ENCODE data around the gene BICD2. TPM values are rescaled to one million over a fixed set of nuclear protein-coding genes. Genes with fewer than 3 reads are reported as not detected.

The BICD2 gene
- total RNA-seq, 1 donor from 2014 or later: 37.3 TPM

DNA sequence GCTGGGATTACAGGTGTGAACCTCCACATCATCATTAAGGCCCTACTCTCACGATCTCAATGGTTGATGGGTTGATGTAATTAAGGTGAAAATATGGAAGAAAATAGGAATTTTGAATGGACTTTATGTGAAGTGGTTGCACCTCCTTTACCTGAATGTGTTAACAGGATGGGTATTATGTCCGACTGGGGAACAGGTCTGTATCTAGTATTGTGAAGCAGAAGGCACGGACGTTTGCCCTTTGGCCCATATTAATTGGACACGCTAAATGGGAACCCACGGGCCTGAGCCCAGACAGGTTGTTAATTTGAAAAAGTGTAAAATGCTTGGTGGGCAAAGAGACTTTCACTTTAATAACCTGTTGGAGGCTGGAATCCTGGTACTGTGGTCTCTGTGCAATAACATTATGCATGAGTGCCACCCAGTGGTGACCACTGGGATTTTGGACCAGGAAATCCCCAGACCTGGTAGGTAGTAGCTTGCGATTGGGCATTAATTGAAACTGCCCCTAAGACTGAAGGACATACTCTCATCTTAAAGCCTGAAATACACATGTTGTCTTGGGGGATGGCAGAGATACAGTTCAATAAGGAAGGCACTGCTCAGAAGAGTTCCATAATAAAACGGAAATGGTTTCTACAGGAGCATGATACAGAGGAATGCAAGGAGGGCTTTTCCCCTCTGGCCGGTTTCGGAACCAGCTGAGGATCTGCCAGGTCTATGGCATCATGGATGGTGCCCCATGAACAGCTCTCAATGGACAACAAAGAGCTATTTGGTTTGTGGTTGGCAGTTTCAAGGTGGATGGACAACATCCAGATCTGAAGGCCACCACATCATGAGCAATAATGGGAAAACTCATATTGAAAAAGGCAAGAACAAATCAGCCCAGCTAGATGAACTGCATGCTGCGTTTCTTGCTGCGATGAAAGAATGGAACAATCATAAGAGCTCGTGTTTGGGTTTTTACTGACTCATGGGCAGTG, 26.2 kb upstream of the BICD2 start:
- peak; percentile 75 for DNase-seq
- TF ChIP-seq, protein P1, sequence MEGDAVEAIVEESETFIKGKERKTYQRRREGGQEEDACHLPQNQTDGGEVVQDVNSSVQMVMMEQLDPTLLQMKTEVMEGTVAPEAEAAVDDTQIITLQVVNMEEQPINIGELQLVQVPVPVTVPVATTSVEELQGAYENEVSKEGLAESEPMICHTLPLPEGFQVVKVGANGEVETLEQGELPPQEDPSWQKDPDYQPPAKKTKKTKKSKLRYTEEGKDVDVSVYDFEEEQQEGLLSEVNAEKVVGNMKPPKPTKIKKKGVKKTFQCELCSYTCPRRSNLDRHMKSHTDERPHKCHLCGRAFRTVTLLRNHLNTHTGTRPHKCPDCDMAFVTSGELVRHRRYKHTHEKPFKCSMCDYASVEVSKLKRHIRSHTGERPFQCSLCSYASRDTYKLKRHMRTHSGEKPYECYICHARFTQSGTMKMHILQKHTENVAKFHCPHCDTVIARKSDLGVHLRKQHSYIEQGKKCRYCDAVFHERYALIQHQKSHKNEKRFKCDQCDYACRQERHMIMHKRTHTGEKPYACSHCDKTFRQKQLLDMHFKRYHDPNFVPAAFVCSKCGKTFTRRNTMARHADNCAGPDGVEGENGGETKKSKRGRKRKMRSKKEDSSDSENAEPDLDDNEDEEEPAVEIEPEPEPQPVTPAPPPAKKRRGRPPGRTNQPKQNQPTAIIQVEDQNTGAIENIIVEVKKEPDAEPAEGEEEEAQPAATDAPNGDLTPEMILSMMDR (IDR thresholded peaks at IDR 0.05; ENCODE audit: borderline replicate concordance): peak; percentile 86

DNA sequence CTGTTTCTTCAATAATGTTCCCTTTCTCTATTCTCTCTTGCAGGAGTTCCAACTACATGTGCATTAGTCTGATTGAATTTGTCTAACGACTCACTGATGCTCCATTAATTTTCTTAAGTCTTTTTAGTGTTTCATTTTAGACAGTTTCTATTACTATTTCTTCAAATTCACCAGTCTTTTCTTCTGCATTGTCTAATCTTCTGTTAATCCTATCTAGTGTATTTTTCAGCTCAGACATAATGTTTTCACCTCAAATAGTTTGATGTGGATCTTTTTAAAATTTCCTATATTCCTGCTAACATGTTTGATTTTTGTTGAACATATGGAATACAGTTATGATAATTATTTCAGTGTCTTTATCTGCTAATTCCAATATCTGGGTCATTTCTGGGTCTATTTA, 21.7 kb upstream of the BICD2 start:
- intact Hi-C loops (cut with micrococcal nuclease): no loop called here
- TF ChIP-seq, protein P1 (IDR thresholded peaks at IDR 0.05; ENCODE audit: borderline replicate concordance): no peak
- no peak overlapping the region for H3K4me3 ChIP-seq
- peaks cover 16% of the 10 kb centered on the region for H3K9me3 ChIP-seq (replicated peaks)
- H3K27me3 ChIP-seq (ENCODE audit: low read depth): no peaks in the 10 kb centered on the region
- DNase-seq: no peak
- no peaks in the 10 kb centered on the region for H3K4me1 ChIP-seq
- no peak overlapping the region for H3K27ac ChIP-seq (replicated peaks)
- H3K36me3 ChIP-seq: no peaks in the 10 kb centered on the region

More for the DNA sequence above, 26.2 kb upstream of the BICD2 start:
- intact Hi-C loops (cut with micrococcal nuclease): loop anchor here (5.0 kb wide), 1 partner anchor 74 kb away; no protein-coding TSS in a partner anchor
- no peak overlapping the region for H3K27ac ChIP-seq (replicated peaks)
- peaks cover 12% of the 10 kb centered on the region for H3K9me3 ChIP-seq (replicated peaks)
- no peaks in the 10 kb centered on the region for H3K36me3 ChIP-seq
- H3K27me3 ChIP-seq (ENCODE audit: low read depth): peaks cover 20% of the 10 kb centered on the region
- no peak overlapping the region for H3K4me3 ChIP-seq
- no peaks in the 10 kb centered on the region for H3K4me1 ChIP-seq

DNA sequence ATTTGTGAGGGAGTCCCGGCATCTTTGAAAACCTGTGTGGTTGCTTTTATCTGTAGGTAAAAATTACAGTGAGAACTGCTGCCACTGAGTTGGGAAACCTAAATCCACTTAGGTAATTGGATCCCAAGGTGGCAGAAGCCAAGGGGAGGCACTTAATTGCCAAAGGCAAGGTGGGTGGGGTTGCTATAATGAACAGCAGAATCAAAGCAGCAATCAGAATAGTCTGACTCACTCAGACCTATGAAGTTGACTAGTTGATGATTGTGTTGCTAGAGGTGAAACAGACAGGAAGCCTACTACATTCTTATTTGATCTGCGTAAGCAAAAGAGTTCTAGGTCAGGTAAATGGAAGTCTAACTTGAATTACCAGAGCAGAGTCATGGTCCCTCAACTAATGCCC, 17.3 kb upstream of the BICD2 start:
- H3K4me1 ChIP-seq: no peaks in the 10 kb centered on the region
- H3K27ac ChIP-seq (replicated peaks): no peak overlapping the region
- no peaks in the 10 kb centered on the region for H3K27me3 ChIP-seq (ENCODE audit: low read depth)
- DNase-seq: no peak
- no peak overlapping the region for H3K4me3 ChIP-seq
- H3K9me3 ChIP-seq (replicated peaks): peaks cover 19% of the 10 kb centered on the region
- TF ChIP-seq, protein P1 (IDR thresholded peaks at IDR 0.05; ENCODE audit: borderline replicate concordance): no peak
- H3K36me3 ChIP-seq: no peaks in the 10 kb centered on the region
- intact Hi-C loops (cut with micrococcal nuclease): no loop called here

DNA sequence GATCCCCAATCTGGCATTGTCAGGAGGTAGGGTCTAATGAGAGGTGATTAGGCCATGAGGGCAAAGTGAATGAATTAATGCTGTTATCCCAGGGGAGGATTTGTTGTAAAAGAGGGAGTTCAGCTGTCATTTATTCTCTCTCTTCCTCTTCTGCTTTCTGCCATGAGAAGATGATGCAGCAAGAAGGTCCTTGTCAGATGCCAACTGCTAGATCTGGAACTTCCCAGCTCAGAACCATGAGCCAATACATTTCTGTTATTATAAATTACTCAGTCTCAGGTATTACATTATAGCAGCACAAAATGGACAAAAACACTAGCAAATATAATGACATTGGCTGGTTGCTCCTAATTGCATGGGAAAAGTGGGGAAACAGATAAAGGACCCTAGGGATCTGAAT, 15.6 kb upstream of the BICD2 start:
- intact Hi-C loops (cut with micrococcal nuclease): no loop called here
- Histone ChIP-seq H3K27me3 (ENCODE audit: low read depth) (no peaks in the 10 kb centered on the region), H3K27ac (replicated peaks) (no peak overlapping the region), H3K4me1 (no peaks in the 10 kb centered on the region), H3K4me3 (no peak overlapping the region), H3K9me3 (replicated peaks) (peaks cover 5% of the 10 kb centered on the region), H3K36me3 (no peaks in the 10 kb centered on the region)
- TF ChIP-seq, protein P1 (IDR thresholded peaks at IDR 0.05; ENCODE audit: borderline replicate concordance): no peak
- no peak for DNase-seq

DNA sequence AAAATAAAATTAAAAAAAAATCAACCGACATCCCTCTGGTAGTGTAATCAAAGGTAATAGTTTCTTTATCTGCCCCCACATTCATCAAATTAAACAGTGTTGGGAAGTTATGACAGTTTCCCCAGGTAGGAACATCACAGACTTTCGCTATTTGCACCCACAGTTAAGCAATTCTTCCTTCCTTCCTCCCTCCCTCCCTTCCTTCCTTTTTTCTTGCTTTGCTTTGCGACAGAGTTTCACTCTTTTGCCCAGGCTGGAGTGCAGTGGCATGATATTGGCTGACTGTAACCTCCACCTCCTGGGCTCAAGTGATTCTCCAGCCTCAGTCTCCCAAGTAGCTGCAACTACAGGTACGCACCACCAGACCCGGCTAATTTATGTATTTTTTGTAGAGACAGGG, 10.8 kb upstream of the BICD2 start:
- Histone ChIP-seq H3K36me3 (no peaks in the 10 kb centered on the region), H3K27me3 (ENCODE audit: low read depth) (no peaks in the 10 kb centered on the region), H3K4me1 (peaks cover 5% of the 10 kb centered on the region), H3K9me3 (replicated peaks) (peaks cover 5% of the 10 kb centered on the region), H3K27ac (replicated peaks) (no peak overlapping the region), H3K4me3 (no peak overlapping the region)
- no peak for DNase-seq
- intact Hi-C loops (cut with micrococcal nuclease): no loop called here
- TF ChIP-seq, protein P1 (IDR thresholded peaks at IDR 0.05; ENCODE audit: borderline replicate concordance): no peak

Data from left ventricle myocardium inferior (tissue), 1 donor.